HG03520 (cell line): ENCODE measurements around the gene MTSS2.
"Not testable (repeated sequence)": the region's sequence is repeated elsewhere in the genome, so short reads cannot be mapped to it uniquely, and the experiment has no call there.

Source experiments
- ATAC-seq: cut with Tn5 transposase; IDR thresholded peaks from one replicate; pipeline ENCODE4 v1.9.1; 2021; ENCODE audit warnings: mild to moderate bottlenecking, moderate library complexity; ENCODE audit not compliant: unreplicated experiment

Gene MTSS2

GRCh38 chr16:70656065-70656711 lies 29.7 kb downstream of the MTSS2 start:
- ATAC-seq, result no peak

- ATAC-seq, result no peak
Measured at GRCh38 chr16:70653809-70654771, 31.8 kb downstream of the MTSS2 start.

- no peak for ATAC-seq
Measured at GRCh38 chr16:70653406-70653805, 32.4 kb downstream of the MTSS2 start.

DNA sequence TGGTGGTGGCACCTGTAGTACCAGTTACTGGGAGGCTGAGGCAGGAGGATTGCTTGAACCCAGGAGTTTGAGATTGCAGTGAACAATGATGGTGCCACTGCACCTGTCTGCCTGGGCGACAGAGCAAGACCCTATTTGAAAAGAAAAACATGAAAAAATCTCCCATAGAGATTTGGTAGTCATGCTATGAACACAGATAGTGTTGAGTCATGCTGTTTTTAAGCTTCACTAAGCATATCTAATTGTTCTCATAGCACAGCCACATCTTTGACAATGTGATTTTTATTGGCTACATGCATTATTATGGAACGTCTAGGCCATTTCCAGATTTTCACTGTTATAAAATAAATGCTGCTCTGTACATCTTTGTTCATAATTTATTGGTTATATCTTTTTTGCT lies 33.5 kb downstream of the MTSS2 start:
- no peak for ATAC-seq

DNA sequence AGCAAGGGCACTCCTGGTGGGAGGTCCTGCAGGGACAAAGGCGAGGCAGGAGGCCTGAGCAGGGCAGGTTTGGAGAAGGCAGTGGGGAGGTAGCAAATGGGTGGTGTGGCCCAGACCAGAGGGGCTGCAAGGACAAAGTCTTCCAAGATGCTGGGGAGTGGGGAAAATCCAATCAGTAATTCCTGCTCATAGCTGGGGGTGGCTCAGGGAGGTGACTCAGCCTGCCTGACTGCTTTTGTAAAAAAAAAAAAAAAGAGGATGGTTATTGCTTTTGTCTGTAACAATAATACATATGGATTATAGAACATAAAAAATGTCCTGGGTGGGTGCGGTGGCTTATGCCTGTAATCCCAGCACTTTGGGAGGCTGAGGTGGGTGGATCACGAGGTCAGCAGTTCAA lies 34.3 kb downstream of the MTSS2 start:
- ATAC-seq, result no peak

DNA sequence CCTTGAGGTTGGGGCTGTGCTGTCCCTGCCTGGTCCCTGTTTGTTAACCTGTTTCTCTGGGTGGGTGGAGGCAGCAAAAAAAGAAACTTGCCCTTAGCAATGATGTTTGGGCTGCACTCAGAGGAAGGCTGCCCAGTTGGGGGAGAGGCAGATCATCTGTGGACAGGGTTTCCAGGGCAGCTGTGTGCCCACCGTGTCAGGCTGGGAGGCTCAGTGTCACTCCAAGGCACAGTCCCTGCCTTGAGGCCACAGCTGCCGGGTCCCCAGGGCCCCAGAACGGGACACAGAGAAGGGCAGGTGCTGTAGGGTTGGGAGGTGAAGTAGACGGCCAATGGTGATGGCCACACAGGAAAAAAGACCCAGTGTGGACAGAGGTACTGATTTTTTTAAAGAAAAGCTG lies 35.6 kb downstream of the MTSS2 start:
- ATAC-seq, result no peak

GRCh38 chr16:70649300-70649699 lies 36.6 kb downstream of the MTSS2 start:
- ATAC-seq, result no peak

GRCh38 chr16:70648606-70649005 lies 37.2 kb downstream of the MTSS2 start:
- no peak for ATAC-seq

DNA sequence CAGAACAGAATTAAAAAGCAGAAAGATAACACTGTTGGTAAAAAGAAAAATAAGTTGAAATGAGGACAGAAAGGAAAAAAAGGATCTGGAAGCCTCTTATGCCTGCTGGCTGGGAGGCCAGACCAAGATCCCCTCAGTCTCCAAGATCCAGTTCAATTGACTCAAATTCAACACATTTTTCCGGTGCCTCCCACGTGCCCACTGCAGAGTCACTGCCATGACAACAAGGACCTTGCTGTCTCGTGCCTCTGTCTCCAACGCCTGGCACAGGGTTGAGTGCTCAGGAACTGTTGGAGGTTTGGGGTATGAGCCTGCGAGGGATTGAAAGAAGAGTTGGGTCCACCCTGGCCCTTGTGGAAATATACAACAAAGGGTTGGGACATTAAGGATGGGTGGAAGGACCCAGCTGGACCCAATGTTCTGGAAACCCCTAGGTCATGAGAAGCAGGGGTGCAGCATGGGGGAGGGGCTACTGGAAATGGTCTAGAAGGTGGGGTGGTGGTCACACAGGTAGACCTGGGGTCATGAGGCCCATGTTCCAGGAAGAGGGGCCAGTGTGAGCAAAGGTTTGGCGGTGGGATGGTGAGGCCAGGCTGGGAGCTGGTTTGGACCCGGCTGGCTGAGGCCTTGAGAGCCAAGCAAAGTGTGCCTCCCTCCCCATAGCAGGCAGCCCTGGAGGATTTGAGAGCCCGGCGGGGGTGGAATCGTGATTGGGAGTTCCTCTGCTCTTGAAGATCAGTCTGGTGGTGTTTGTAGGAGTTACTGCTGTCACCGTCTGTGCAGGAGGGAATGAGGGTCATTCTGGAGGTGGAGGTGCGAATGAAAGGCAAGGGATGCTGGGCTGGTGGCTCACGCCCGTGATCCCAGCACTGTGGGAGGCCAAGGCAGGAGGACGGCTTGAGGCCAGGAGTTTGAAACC lies 38.2 kb downstream of the MTSS2 start:
- ATAC-seq, result no peak

GRCh38 chr16:70646260-70647241 lies 39.3 kb downstream of the MTSS2 start, which contains the start of gene IL34:
Gene IL34, plus strand, starts transcription at chr16:70646559. Its CDS starts 389 bp downstream, at chr16:70646948.
- no peak for ATAC-seq

DNA sequence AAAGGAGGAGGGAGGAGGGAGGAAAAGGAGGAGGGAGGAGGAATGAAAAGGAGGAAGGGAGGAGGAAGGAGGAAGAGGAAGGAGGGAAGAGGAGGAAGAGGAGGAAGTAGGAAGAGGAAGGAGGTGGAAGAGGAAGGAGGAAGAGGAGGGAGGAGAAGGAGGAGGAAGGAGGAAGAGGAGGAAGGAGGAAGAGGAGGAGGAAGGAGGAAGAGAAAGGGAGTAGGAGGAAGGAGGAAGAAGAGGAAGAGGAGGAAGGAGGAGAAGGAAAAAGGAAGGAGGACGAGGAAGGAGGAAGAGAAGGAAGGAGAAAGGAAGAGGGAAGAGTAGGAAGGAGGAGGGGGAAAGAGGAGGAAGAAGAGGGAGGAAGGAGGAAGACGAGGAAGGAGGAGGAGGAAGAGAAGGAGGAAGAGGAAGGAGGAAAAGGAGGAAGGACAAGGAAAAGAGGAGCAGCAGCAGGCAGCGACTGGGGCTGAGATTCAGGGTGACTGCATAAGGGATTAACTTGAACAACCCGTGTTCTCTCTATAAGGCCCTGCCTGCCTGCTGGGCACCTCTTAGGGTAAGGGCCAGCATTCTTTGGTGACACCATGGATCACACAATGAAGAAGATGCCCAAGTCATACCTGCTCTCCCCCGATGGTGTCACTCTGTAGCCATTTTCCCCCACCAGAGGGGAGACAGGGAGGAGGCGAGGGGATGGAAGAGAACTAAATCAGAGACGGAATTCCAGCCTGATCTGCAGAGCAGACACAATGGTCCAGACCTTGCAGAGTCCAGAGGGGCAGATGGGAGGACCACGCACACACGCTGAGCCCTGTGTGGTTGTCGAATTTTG lies 40.9 kb downstream of the MTSS2 start:
- ATAC-seq, result no peak

DNA sequence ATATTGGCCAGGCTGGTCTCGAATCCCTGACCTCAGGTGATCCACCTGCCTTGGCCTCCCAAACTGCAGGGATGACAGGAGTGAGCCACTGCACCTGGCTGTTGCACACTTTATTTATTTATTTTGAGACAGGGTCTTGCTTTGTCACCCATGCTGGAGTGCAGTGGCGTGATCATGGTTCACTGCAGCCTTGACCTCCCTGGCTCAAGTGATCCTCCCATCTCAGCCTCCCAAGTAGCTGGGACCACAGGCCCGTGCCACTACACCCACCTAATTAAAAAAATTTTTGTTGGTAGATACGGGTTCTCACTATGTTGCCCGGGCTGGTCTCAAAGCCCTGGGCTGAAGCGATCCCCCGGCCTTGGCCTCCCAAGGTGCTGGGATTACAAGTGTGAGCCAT lies 42.6 kb downstream of the MTSS2 start:
- ATAC-seq, result not testable (repeated sequence)

- ATAC-seq, result no peak
Measured at GRCh38 chr16:70642633-70643032, 43.2 kb downstream of the MTSS2 start.

DNA sequence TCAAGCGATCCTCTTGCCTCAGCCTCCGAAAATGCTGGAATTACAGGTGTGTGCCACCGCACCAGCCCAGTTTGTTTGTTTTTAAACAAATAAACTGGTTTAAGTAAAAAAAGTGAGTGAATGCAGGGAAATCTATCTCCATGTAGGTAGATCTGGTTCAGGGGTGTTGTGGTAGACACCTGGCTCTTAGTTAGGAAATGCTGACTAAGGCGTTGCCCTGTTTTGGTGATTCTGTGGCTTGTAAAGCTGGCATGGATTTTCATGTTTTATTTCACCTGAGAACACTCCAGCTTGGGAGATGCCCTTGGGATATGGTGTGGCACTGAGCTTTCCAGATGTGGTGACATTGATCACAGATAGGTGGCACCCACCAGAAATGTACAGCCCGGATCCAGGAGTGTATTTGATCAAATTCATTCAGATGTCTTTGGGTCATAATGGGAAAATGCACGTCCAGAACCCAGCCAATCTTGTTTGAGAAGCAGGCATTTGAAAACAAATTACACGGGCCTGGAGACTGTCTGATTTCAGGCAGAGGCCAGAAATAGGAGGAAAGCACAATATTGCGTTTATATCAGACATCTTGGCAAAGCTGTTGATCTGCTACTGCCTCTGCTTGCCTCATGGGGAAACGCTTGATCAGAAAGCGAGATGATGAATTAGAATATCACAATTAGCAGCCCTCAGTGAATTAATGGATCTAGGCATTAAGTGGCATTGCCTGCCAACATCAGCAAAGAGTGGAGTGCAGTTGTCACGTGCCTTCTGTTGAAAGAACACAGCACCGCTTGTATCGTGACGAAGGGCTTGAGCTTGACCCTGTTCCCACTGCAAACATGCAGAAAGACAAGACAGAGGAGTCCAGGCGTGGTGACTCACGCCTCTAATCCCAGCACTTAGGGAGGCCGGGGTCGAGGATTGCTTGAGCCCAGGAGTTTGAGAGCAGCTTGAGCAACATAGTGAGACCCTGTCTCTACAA lies 46.8 kb downstream of the MTSS2 start:
- no peak for ATAC-seq
